Superior temporal gyrus (tissue), 1 donor: ENCODE measurements around the gene PCED1B.

Experiments used
- DNase-seq: peaks from one replicate; pipeline ENCODE4 v3.0.0-alpha.2; 2016; ENCODE audit errors: extremely low spot score

The PCED1B gene

DNA sequence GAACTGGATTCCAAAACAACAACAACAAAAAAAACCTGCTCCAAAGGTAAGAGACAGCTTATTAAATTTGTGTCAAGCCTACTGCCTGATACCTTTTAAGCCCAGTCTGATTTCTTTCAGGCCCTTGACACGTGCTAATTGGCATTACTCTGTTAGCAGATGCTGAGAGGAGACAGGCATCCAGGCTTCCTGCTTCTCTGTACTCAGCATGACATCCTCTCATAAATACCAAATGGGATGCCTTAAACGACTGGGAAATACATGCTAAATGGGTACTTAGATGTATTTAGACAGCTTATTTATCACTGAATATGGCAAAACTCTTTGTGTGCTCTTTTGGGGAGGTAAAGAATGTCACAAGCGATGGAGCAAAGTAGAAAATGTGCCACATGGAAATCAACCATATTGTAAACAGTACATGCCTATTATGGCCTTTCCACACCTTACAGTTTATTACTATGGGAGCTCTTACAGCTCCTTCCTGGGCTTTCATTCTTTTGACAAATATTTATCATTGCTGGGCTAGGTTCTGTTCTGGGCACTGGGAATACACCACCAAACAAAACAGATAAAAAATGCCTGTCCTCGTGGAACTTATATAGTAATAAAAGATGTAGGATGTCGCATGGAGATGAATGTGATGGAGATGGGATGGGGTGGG lies 11.5 kb upstream of the PCED1B start:
- DNase-seq, result no peak

DNA sequence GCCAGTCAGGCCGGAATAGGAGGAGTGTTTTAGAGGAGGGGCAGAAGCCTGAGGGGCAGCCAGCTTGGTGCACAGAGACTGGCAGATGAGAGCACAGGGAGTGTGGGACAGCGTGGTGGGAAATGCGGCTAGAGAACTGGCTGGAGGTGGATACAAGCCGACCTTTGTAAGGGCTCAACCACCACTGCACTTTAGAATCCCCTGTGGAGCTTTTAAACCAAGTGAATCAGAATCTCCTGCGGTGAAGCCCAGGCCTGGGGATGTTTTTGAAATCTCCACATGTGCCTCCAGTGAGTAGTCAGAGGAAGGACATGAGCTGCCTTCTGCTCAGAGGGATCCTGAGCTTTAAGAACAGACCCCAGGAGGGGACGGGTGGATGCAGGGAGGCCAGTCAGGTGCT lies 10.9 kb upstream of the PCED1B start:
- no peak for DNase-seq

DNA sequence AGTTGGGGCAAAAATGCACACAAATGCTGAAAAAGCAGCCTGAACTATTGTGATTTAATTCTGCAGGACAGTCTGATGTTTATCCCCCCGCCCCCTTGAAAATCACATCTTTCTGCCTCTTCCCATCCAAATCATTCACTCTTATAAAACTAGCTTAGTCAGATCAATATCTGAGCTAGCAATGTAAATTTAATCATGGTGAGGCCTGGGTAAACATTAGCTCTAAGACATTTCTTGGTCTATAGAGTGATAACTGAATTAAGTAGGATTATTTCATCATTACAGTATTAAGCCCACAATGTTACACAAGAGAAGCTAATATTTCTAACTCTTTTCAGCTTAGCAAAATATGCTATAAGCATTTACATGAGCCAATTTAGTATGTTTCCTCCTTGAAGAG lies 9.1 kb upstream of the PCED1B start:
- no peak for DNase-seq

DNA sequence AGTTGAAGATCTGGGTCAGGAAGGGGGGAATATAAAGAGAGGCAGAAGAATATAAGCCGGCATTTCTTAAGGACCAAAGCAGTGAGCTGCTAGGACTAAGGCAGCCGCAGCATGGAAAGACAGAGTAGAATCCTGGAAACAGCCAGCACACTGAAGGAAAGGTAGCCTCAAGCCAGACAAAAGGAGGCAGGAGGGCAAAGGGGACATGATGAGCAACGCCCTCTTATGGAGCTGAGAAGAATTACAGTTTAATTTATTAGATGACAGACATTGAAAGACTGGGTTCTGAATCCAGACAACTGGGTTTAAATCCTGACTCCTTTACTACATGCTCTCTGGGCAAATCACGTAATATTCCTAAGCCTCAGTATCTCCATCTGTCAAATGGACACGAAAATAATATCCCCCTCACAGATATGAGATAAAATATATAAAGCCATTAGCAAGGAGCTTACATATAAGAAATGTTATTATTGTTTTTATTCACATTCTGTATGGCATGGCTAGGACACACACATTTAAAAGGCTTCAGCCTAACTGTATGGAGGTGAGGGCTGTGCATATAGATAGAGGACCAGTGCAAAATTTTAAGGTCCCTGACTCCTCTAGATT lies 8.1 kb upstream of the PCED1B start:
- no peak for DNase-seq

DNA sequence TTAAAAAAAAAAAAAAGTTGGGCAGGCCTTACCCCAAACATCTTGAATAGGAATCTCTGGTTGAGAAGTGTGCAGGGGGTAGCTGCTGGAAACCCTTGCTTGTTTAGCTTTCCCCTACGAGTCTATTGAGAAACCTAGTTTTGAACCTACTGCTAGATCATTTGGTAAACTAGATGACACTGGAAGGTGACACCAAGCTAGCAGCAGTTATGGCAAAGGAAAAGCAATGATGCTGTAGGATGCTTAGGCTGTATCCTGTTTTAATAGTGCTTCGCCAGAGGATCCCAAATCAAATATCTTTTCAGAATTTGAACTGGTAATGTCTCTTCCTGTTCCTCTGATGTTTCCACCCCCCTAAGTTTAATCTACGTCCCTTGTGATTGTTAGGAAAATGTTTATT lies 5.5 kb upstream of the PCED1B start:
- DNase-seq, result no peak

DNA sequence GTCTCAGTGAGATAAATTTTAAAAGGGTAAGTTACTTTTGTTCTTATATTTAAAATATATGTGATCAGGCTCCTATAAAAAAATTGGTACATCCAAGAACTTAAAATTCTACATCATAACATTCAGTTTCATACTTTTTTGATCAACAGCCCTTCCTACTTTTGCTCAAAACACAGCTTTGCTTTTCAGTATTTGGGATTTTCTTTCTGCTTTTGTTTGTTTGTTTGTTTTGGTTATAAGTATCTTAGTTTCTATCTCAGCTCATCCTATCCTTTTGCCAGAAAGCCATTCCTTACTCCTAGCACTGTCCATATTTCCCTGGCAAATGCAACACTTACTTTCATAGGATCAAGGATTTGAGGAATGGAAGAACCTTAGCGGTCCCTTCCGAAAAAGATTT lies 4.7 kb upstream of the PCED1B start:
- no peak for DNase-seq

DNA sequence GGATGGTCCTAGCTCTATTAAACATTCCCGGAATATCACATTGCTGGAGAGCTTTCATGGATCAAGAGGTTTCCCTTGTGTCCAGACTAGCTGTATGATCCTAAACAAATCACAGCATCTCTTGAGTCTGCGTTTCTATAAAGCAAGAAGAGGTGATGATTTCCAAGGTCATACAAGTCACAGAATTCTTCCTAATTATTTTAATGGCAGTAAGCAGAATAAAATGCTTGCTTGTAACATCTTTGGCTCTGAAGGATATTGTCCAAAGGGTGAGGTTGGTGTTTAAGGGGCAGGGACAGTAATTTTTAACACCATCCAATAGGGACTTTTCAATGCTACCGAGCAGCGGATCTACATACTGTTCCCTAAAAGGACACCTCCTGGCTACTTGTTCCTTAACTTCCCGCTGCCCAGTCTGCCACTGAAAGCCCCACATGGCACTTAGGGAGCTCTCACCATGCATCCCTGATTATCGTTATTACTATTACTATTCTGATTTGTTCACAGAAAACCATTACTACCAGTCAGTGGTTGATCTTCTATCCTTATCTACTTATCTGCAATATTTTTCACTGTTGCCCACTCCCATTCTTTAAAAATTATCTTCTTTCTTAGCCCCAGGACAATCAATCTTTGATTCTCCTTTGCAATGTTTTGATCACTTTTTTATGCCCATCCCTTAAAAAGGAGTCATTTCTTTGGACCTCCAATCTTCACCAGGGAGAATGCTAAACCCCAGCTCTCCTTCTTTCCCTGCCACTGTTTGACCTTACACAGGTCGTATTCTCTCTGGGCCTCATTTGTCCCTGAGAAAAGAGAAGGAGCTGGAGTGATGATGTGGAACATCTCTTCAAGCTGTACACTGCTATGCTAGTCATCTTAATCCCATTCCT lies 4.0 kb upstream of the PCED1B start:
- DNase-seq, result no peak

DNA sequence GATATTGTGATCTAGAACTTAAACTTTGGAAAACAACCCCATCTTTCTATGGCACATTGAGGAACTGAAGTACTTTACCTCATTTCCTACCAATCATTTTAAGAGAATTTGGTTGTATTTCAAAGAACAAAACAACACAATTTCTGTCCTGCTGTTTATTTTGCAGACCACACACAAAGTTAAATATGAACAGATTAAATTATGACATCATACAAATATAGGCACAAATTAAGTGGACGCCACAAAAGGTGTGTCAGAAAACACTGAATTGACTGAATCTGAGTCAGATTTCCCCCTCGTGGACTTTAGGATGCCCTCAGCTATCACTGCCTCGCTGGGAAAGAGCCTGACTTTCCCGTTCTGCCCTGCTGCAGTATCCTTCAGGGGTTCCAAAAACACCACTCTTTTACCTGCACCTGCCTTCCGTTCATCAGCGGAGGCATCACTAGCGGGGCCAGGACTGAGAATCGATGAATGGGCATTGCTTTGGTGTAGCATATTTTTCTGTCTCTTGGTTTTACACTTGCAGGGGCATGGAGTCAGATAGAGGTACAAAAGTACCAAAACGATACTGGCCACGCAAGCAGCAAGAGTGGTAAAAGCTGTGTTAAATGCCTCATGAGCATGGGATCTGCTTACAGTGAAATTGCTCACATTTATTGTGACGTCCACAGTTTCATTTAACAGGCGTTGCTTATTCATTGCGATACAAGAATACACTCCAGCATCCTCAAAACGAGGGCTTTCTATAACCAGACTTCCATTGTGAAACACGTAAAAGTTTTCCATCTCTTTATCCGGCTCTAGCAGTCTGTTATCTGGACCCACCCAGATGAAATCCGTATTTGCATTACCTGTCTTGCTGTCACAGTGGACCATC lies 2.0 kb upstream of the PCED1B start:
- no peak for DNase-seq

DNA sequence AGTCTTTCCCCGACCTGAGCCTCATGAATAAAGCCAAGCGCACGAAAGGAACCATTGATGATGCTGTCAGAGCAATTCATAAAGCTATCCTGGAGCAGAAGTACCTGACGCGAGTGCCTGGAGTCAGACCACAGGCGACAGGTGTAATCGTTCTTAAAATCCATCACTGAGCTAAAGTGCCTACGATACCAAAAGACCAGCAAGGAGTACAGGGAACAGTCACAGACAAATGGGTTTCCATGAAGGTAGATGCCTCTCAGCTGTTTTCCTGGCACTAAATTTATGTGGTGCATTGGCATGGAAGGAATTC lies 1.4 kb upstream of the PCED1B start:
- no peak for DNase-seq

DNA sequence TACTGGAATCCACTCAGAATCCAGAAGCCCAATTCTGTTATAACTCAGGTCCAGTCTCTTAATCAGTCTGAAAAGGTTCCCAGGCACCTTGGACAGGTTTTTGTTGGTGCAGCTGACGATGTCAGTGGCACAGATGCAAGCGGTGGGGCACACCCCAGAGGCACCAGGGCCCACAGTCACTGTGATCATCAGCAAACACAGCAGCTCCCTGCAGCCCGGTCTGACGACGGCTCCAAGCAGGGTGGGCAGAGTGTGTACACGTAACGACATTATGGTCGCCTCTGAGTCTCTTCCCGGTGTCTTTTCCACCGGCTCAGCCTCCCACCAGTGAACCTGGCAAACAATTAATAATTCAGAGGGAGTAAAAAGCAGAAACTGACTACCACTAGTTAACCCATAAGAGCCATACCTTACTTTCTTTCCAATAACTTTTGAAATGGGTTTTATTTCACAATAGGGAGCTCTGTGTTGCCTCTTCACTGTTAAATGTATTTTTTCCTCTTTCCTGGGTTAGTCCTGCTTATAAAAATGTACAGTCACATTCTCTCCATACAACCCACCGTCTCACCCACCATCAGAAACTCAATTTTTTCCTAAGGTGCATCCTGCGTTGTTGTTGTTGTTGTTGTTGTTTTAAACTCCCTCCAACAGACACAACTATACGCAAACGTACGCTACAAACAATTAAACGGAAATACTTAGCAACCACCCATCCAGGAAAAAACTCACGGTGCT lies 521 bp upstream of the PCED1B start:
- DNase-seq, result no peak

DNA sequence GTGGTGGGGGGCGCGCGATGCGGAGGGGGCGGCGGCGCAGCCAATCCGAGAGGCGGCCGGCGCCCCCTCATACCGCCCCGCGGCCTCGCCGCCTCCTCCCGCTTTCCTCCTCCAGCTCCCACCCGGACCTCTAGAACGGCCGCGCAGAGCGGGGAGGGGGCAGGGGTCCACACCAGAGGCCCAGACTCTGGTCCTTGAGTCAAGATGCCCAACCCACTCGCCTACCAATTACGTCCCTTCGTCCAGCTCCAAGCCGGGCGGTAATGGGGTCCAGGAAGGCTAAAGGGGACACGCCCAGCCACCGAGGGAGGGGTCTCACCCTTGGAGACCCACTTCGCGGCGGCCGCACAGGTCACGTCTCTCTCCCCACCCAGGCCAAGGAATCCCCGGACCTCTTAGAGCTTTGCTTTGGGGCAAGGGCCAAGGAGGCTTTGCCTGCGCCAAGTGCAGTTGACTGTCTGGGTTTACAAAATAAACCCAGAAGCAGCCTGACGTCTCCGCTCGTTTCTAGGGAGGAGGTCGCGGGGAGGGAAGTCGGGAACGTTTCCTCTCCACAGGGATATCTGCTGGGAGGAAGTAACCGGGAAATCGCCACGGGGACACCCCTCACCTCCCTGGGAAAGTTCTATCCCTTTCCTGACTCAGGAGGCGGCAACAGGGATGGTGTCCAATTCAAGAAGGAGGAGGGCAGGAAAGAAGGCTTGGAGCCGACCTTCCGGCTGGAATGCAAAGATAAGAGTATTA lies 732 bp downstream of the PCED1B start:
- DNase-seq, result no peak

DNA sequence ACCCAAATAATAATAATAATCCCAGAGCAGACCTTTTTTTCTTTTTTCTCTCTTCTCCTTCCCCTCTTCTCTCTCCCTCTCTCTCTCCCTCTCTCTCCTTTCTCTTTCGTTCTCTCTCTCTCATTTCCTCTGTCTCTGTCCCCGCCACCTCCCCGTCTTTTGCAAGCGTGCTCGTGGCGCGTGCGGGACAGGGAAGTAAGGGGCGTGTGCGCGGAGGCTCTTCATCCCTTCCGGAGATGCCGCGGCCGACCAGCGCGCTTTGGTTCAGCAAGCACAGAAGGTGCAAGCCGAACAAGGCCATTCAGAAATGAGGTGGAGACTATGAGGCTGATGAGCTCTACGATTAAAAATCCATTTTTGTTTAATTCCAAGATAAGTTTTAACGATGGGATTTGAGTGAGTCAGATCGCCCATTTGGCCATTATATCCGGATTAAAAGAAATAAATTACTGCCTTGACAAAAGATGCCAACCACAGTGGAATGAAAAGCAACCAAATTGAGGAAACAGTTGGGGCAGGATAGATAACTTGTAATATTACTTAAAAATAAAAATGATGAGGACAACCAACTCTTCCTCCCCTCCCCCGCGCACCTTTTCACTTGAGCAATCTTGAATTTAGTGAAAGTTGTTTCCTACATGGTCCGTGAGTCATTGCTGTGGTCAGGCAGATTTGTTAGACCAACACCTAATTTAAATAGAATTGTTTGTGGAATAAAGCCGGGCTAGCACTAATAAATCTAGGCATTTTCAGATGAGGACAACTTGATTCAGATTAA lies 1.5 kb downstream of the PCED1B start:
- no peak for DNase-seq

DNA sequence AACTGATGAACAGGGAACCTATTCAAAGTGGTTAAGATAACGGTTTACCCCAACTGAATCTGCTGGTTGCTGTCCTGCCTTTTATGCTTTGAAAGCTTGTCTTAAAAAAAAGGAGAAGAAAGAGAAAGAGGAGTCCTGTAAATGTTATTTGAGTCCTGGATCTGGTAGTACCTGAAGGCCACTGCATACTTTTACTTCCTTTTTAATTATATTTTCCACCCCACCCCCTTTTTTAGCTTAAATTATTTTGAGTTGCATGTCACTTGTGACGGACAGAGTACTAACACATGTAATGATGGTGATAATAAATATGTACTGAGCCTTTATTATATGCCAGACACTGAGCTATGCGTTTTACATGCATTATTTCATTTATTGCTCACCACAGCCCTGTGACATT lies 2.9 kb downstream of the PCED1B start:
- no peak for DNase-seq

DNA sequence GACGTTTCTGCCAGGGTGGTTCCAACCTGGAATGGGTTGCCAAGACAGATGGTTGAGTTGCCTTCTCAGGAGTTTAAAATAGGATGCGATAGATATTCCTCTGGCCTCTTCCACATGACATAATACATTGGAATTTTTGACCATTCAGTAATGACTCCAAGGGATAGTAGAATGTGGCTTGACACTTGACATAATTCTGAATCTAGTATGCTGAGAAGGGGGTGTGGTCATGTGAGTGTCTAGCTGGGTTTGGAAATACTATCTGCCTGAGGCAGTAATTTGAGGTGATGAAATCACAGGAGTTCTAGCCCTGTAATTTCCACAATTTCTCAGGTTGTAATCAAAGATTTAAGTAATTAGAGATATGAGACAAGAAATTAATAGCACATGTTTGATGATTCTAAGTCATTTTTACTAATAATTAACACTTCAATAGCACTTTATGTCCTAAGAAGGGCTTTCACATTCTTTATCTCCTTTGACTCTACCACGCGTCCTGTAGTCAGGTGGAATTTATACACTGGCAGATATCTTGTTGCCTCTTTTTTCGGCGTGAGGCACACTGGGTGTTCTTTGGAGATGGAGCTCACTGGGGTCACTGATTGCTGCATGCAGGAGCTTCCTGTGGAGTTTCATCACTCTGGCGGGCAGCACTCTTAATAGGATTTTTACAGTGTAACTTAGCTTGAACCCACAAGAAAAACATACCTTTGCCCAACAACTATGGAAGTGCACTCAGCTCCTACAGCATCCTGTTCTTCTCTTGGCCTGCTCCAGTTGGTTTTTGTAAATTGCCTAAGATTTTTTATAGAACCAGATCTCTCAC lies 3.6 kb downstream of the PCED1B start:
- no peak for DNase-seq

DNA sequence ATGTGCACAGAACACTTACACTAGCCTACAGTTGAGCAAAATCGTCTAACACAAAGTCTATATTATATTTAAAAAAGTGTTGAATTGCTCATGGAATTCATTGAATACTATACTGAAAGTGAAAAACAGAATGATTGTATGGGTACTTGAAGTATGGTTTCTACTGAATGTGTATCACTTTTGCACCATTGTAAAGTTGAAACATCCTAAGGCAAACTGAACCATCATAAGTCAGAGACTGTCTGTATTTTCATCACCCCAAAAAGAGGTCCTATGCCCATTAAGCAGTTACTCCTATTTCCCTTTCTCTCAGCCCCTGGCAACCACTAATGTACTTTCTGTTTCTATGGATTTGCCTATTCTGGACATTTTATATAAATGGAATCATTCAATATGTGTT lies 4.8 kb downstream of the PCED1B start:
- no peak for DNase-seq

DNA sequence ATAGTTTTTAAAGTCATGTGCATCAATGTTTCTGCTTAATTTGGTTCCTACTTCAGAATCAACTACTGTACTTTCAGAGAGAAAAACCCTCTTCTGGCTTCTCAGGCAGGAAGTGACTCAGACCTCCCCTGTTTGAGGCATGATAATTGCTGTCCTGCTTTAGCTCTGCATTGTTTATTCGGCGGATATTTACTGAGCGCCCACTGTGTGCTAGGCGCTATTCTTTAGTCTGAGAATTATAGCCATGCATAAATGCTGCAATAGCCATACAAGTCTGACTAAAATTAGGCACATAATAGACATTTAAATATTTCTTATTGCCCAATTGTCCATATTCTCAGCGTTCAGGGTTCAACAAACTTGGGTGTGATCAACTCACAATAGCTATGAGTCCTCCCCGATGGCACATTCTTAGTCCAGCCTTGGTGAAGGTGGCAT lies 6.4 kb downstream of the PCED1B start:
- no peak for DNase-seq

DNA sequence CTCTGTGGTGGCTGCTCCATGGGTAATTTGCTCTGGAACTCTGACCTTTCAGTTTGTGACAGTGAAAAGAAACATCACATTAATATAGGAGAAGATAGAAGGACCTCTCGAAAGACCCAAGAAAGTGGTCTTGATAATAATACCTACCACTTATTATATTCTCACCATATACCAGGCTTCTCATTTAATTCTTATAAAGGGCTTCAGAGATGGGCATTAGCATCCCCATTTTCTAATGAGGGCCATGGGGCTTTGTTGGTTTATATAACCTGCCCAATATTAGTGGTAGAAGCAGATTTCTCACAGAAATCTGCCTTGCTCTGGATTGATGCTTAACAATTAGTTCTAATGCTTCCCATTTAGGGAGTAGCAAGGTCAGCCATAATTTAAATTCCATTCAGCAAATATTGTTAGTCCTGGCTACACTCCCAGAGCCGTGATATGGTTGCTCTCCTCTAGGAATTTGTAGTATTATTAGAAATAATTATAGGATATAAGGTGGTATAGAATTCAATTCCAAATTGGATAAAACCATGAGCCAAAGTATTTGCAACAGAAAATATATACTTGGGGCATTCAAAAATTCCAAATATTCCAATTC lies 7.8 kb downstream of the PCED1B start:
- DNase-seq, result no peak
